ENCODE results near the gene PRKAG3. TPM values are rescaled to one million over a fixed set of nuclear protein-coding genes. Genes with fewer than 3 reads are reported as not detected.

Gene PRKAG3
- total and polyA plus RNA-seq, 8 donors = not detected

DNA sequence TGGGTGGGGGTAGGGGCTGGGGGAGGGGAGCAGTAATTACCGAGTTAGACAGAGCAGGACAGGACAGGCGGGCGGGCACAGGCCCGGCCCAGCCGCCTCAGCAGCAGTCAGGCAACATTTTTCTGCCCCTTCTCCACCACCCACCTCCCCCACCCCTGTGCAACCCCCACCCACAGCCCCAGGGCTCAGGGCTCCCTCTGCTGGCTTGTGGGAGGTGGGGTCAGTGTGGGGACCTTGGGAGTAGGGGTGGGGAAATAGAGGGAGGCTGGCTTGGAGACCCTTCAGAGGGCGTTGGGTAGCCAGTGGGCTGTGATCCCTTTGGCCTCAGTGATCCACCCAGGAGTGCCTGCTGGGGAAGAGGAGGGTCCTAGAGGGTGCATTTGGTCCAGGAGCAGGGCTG is 34.4 kb upstream of the PRKAG3 start:
- intact Hi-C loops (cut with DNase I; ENCODE audit: low total_unique reads) = no loop called here
- TF ChIP-seq, protein P1, sequence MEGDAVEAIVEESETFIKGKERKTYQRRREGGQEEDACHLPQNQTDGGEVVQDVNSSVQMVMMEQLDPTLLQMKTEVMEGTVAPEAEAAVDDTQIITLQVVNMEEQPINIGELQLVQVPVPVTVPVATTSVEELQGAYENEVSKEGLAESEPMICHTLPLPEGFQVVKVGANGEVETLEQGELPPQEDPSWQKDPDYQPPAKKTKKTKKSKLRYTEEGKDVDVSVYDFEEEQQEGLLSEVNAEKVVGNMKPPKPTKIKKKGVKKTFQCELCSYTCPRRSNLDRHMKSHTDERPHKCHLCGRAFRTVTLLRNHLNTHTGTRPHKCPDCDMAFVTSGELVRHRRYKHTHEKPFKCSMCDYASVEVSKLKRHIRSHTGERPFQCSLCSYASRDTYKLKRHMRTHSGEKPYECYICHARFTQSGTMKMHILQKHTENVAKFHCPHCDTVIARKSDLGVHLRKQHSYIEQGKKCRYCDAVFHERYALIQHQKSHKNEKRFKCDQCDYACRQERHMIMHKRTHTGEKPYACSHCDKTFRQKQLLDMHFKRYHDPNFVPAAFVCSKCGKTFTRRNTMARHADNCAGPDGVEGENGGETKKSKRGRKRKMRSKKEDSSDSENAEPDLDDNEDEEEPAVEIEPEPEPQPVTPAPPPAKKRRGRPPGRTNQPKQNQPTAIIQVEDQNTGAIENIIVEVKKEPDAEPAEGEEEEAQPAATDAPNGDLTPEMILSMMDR (IDR thresholded peaks at IDR 0.05) = no peak
- TF ChIP-seq EP300 (IDR thresholded peaks at IDR 0.05) = no peak
- no peak for TF ChIP-seq POLR2A (IDR thresholded peaks at IDR 0.05)
- no peak for TF ChIP-seq POLR2AphosphoS5 (IDR thresholded peaks at IDR 0.05)
- Histone ChIP-seq H3K9me3 (no peaks in the 10 kb centered on the region), H3K4me3 (no peak overlapping the region), H3K27me3 (peaks cover 4 to 100% (median 50%) of the 10 kb centered on the region in 3 donors), H3K36me3 (no peaks in the 10 kb centered on the region), H3K4me1 (peaks cover 4 to 9% (median 5%) of the 10 kb centered on the region in 4 donors), H3K27ac (no peak overlapping the region)
- WGBS, 5 donors = 53 to 70% (median 64%) methylated on average over 4 to 6 of the region's 6 CpGs
- no peak for DNase-seq

DNA sequence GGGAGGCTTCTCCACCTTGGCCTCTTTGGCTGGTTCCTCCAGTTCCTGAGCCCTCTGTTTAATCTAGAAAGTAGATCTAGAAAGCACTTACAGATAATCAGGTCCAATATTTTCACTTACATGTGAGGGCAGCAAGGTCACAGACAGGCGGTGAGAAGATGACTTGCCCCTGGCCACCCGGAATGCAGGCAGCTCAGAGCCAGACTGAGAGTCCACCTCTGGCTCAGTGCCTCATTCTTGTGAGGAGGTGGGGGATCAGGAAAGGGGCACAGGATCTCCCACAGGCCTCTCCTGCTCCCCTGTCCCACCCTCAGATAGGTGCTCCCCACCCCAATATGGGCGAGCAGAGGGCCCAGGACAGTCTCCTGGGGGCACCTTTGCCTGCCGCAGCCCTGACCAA is 33.8 kb upstream of the PRKAG3 start:
- intact Hi-C loops (cut with DNase I; ENCODE audit: low total_unique reads) = no loop called here
- DNase-seq = no peak
- H3K4me1 ChIP-seq = peaks cover 6 to 11% (median 9%) of the 10 kb centered on the region in 4 donors
- H3K4me3 ChIP-seq = no peak overlapping the region
- H3K27me3 ChIP-seq = peaks cover 4 to 100% (median 50%) of the 10 kb centered on the region in 3 donors
- no peaks in the 10 kb centered on the region for H3K36me3 ChIP-seq
- 53 to 68% (median 55%) methylated on average over 4 of the region's 4 CpGs for WGBS, 5 donors
- TF ChIP-seq POLR2A (IDR thresholded peaks at IDR 0.05) = no peak
- no peak for TF ChIP-seq EP300 (IDR thresholded peaks at IDR 0.05)
- TF ChIP-seq, protein P1 (IDR thresholded peaks at IDR 0.05) = no peak
- no peak for TF ChIP-seq POLR2AphosphoS5 (IDR thresholded peaks at IDR 0.05)
- no peaks in the 10 kb centered on the region for H3K9me3 ChIP-seq
- H3K27ac ChIP-seq = no peak overlapping the region

DNA sequence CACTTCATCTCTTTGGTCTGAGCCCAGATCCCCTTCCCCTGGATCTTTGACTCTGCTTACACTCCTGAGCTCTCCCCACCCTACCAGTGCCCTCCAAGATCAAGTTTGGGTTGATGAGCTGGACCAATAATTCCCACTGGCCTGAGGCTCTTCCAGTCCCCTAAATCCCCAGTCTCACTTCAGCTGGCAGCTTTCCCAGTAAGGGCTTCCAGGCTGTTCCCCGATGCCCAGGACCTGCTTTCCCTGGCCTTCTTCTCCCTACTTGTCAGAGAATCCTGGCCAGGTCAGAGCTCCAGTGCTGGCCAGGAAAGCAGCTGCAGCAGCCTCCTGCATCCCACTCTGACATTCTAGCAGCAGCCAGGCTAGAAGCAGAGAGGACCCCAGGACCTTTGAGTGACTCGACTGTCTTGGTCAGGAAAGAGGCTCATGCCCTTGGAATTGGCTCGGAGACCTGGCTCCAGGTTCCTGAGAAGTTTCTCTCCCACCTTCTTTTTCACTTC is 31.5 kb upstream of the PRKAG3 start:
- Histone ChIP-seq H3K4me3 (no peak overlapping the region), H3K4me1 (peaks cover 24 to 29% (median 27%) of the 10 kb centered on the region in 4 donors), H3K27ac (no peak overlapping the region), H3K27me3 (peaks cover 25 to 100% (median 66%) of the 10 kb centered on the region in 3 donors), H3K36me3 (no peaks in the 10 kb centered on the region), H3K9me3 (no peaks in the 10 kb centered on the region)
- WGBS, 5 donors = 61 to 82% (median 77%) methylated on average over 3 of the region's 3 CpGs
- intact Hi-C loops (cut with DNase I; ENCODE audit: low total_unique reads) = no loop called here
- TF ChIP-seq, protein P1 (IDR thresholded peaks at IDR 0.05) = no peak
- no peak for TF ChIP-seq EP300 (IDR thresholded peaks at IDR 0.05)
- TF ChIP-seq POLR2A (IDR thresholded peaks at IDR 0.05) = no peak
- no peak for TF ChIP-seq POLR2AphosphoS5 (IDR thresholded peaks at IDR 0.05)
- DNase-seq = no peak

DNA sequence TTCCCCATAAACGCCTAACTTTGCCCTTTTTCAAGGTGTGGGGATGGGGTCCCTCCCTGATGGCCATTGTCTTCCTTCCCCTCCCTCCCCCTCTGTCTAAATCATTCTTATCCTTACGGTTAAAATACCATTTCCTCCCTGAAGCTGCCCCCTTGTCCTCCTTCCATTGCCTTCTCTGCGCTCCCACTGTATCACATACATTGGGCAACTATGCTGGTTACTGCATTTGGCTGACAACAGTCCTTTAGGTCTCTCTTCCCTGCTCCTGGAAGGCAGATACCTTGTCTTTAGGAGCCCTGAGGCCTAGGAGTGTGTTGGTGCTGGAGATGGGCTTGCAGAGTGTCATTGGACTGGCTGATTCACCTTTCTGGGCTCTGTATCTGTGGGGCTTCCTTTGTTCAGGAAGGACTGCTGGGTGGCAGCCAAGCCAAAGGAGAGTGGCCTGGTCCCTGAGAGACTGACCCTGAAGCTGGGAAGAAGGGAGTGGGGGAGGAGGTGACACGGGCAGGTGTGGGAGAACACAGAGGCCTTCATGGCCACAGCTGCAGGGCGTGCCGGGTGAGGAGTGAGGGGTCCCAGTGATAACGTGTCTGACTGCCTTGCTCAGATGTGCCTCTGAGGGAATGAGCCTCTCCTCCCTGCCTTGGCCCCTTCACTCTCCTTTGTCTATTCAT is 30.2 kb upstream of the PRKAG3 start:
- intact Hi-C loops (cut with DNase I; ENCODE audit: low total_unique reads) = no loop called here
- H3K4me1 ChIP-seq = peaks cover 24 to 32% (median 27%) of the 10 kb centered on the region in 4 donors
- DNase-seq = no peak
- H3K27me3 ChIP-seq = peaks cover 25 to 100% (median 79%) of the 10 kb centered on the region in 3 donors
- H3K4me3 ChIP-seq = no peak overlapping the region
- no peaks in the 10 kb centered on the region for H3K36me3 ChIP-seq
- TF ChIP-seq POLR2AphosphoS5 (IDR thresholded peaks at IDR 0.05) (no peak), EP300 (IDR thresholded peaks at IDR 0.05) (no peak), POLR2A (IDR thresholded peaks at IDR 0.05) (no peak)
- TF ChIP-seq, protein P1 (IDR thresholded peaks at IDR 0.05) = no peak
- H3K27ac ChIP-seq = no peak overlapping the region
- no peaks in the 10 kb centered on the region for H3K9me3 ChIP-seq
- WGBS, 5 donors = 52 to 67% (median 55%) methylated on average over 7 of the region's 7 CpGs
